ENCODE data around the gene LYZ.
"Not testable (repeated sequence)": the region's sequence is repeated elsewhere in the genome, so short reads cannot be mapped to it uniquely, and the experiment has no call there.

The LYZ gene

GRCh38 chr12:69348162-69348938 lies at the start of gene LYZ:
Gene LYZ, plus strand, starts transcription at chr12:69348381. Its CDS starts 28 bp downstream, at chr12:69348409.
- ATAC-seq = no peak

GRCh38 chr12:69298947-69299346 lies 49.2 kb upstream of the LYZ start:
- no peak for ATAC-seq

GRCh38 chr12:69304284-69304683 lies 43.9 kb upstream of the LYZ start:
- no peak for ATAC-seq

- no peak for ATAC-seq
Measured at GRCh38 chr12:69309461-69309860, 38.7 kb upstream of the LYZ start.

GRCh38 chr12:69313209-69313608 lies 35.0 kb upstream of the LYZ start:
- ATAC-seq = no peak

- ATAC-seq = not testable (repeated sequence)
Measured at GRCh38 chr12:69316784-69317183, 31.4 kb upstream of the LYZ start.

GRCh38 chr12:69317233-69317632 lies 30.9 kb upstream of the LYZ start:
- not testable (repeated sequence) for ATAC-seq

GRCh38 chr12:69318225-69318624 lies 30.0 kb upstream of the LYZ start:
- ATAC-seq = no peak

- ATAC-seq = no peak
Measured at GRCh38 chr12:69321351-69321750, 26.8 kb upstream of the LYZ start.

GRCh38 chr12:69324797-69325466 lies 23.2 kb upstream of the LYZ start:
- peak in 1 of 2 donors; percentile 66 for ATAC-seq

- no peak for ATAC-seq
Measured at GRCh38 chr12:69328426-69328825, 19.8 kb upstream of the LYZ start.

- no peak for ATAC-seq
Measured at GRCh38 chr12:69329669-69330428, 18.3 kb upstream of the LYZ start.

GRCh38 chr12:69330475-69331473 lies 17.4 kb upstream of the LYZ start:
- peak; percentile 66 to 67 for ATAC-seq

GRCh38 chr12:69331519-69331908 lies 16.7 kb upstream of the LYZ start:
- ATAC-seq = no peak

- ATAC-seq = no peak
Measured at GRCh38 chr12:69331909-69332684, 16.1 kb upstream of the LYZ start.

GRCh38 chr12:69332815-69333358 lies 15.3 kb upstream of the LYZ start:
- no peak for ATAC-seq

- ATAC-seq = no peak
Measured at GRCh38 chr12:69334158-69334557, 14.0 kb upstream of the LYZ start.

- ATAC-seq = no peak
Measured at GRCh38 chr12:69337311-69338090, 10.7 kb upstream of the LYZ start.

GRCh38 chr12:69338120-69338859 lies 9.9 kb upstream of the LYZ start:
- ATAC-seq = no peak

GRCh38 chr12:69338936-69339335 lies 9.2 kb upstream of the LYZ start:
- no peak for ATAC-seq
